Activated CD4-positive, alpha-beta T cell treated with anti-CD3 and anti-CD28 coated beads for 24 hours (primary cell): Measurements from ENCODE around the gene NRTN.
A peak's percentile ranks its signal among the peaks of the same experiment; 100 is the strongest.

Experiments
- DNase-seq, 2 donors: peaks; one replicate each; pipeline ENCODE4 v3.0.0-alpha.2; 2020; ENCODE audit warnings: low read depth in 2 of 2

NRTN gene

DNA sequence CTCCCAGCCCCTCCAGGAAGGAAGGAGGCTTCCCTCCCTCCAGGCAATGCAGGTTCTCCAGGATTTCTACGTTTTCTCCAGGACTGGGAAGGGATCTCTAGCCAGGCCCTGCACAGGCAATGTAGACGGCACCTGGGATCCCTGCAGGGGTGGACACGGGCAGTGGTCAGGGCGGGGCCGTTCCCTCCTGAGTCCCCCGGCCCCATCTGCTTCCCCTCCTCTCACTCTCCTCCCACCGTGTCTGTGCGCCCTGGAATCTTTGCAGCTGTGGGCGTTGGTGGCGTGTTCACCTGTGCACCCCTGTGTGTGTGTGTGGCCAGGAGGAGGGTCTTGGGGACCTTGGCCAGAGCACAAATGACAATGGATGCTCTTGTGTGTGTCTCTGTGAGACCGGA is 10.0 kb downstream of the NRTN start:
- no peak for DNase-seq

DNA sequence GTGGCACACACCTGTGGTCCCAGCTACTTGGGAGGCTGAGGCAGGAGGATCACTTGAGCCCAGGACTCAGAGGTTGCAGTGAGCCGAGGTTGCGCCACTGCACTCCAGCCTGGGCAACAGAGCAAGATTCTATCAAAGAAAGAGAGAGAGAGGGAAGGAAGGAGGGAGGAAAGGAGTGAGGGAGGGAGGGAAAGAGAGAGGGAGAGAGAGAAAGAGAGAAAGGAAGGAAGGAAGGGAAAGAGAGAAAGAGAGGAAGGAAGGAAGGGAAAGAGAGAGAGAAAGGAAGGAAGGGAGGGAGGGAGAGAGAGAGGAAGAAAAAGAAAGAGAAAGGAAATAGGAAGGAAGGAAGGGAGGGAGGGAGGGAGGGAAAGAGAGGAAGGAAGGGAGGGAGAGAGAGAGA is 12.4 kb downstream of the NRTN start:
- DNase-seq, result no peak

DNA sequence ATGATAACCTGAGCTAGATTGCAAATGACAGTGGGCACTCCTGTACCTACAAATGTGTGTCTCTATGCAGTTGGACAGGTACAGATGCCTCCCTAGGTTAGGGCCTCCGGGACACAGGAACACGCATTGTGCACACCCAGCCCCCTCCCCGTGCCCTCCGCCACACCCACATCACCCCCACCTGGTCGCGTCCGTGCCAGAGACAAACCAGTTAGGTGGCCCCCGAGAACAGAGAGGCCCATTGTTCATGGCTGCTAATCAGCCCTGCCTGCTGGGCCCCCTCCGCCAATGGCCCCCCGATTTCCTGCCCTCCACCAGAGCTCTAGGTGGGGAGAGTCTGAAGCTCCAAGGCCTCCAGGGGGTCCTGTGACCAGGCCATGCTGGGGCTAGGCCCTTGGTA is 13.7 kb downstream of the NRTN start:
- no peak for DNase-seq

DNA sequence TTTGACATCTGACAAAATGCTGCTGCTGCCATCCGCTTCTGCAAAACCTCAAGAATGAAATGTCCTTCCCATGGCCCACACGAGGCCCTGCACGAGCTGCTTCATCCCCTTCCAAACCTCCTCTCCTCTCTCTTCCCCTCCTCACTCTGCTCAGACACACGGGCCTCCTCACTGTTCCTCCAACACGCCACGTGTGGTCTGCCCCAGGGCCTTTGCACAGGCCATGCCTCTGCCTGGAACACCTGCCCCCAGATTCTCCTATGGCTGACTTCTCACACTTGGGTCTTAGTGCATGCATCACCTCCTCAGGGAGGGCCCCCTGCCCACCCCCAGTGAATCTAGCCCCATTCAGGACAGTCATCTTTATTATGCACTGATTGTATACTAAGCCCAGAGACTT is 15.9 kb downstream of the NRTN start:
- no peak for DNase-seq

DNA sequence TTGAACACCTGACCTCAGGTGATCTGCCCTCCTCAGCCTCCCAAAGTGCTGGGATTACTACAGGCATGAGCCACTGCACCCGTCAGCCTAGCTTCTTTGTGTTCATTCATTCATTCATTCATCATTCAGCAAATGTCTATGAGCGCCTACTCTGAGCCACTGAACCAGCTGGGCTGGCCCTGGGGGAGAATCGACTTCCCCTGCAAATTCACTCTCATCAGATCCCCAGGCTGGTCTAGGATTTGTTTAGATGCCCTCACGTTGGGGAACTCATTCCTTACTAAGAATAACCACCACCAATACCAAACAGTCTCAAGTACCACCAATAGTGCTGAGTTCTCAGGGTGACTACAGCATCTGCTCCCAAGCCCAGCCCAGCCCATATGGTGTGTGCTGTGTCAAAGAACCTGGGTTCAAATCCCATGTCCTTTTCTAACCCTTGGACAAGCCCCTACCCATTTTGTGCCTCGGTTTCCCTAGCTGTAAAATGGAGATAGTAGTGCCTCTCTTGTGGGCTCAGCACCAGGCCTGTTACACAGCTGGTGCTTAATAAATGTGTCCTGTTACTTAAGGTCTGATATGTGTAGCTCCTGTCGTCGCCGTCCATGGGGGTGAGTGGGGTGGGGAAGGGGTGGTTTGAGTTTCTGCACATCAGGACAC is 16.8 kb downstream of the NRTN start:
- DNase-seq, result no peak

DNA sequence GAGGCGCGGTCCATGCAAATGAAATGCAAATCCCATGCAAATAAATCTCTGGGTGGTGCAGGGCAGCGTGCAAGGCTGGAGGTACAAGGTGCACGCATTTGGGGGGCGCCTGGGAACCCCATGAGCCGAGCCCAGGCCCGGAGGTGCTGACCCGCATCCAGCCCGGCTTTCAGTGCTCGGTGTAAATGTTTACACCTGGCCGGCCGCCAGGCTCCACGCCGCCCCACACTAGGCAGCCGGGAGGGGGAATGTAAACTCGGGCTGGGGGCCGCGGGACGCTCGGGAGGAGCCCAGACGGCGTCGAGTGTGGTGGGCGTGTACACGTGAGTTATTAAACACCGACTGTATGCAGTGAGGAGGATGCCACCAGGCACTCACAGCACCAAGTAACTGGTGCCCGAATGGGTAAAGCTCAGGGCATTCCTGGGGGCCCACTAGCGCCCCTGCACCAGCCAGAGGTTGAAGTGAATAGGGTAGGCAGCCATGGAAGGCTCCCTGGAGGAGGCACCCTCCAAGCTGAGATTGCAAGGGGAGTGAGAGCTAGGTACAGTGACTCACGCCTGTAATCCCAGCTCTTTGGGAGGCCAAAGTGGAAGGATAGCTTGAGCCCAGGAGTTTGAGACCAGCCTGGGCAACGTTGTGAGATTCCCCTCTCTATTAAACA is 17.4 kb downstream of the NRTN start:
- no peak for DNase-seq

DNA sequence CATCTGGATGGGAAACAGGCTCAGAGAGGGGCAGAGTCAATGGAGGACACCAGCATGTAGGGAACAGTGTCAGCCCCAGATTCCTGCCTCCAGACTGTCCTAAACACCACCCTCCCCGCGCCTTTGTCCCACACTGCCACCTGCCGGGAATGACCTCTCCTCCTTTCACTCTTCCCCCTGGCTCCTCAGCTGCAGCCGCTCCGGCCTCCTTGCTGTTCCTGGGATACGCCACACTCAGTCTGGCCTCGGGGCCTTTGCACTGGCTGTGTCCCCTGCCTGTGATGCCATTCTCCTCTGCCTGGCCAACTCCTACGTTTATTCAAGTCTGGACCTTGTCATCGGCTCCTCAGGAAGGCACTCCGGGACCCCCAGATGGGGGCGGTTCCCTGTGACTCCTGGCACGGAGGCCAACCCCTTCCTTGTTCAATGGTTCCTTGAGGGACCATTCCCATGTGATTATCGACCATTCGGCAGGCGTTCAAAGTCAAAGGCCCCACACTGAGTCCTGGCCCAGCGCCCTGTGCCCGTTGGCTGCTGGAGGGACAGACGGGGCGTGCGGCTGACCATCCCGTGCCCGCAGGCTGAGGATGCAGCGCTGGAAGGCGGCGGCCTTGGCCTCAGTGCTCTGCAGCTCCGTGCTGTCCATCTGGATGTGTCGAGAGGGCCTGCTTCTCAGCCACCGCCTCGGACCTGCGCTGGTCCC is 18.9 kb downstream of the NRTN start:
- no peak for DNase-seq

DNA sequence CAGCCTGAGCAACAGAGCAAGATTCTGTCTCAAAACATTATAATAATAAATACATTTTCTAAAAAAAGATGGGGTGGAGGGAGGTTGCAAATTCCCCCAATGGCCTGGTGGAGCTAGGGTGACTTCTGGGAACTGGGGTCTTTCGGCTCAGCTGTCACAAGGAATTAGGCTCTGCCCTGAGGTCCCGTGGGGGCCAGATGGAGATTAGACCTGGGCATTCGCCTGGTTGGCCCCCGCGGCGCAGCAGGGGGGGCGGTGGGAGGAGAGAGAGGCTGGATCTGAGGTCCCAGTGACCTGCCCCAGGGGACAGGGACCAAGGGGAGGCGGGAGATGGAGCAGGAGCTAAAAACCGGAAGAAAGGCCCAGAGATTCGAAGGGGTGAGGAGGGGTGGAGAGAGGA is 19.9 kb downstream of the NRTN start:
- no peak for DNase-seq

DNA sequence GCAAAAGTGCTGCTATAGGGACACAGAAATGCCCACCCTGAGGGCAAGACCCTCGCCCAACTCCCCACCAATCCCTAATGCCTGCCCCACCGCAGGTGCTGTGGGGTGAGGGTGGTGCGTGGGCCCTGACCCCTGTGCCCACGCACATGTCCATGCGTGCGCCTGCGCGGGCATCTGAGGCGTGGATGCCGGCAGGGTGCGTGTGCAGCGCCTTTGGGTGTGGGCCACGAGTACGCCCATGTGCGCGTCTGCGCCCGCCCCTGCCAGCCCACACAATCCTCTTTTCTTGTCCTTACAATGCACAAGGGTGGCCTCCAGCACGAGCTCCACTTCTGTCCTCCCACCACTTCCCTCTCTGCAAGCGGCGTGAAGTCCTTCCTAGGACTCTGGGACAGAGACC is 20.3 kb downstream of the NRTN start:
- no peak for DNase-seq

DNA sequence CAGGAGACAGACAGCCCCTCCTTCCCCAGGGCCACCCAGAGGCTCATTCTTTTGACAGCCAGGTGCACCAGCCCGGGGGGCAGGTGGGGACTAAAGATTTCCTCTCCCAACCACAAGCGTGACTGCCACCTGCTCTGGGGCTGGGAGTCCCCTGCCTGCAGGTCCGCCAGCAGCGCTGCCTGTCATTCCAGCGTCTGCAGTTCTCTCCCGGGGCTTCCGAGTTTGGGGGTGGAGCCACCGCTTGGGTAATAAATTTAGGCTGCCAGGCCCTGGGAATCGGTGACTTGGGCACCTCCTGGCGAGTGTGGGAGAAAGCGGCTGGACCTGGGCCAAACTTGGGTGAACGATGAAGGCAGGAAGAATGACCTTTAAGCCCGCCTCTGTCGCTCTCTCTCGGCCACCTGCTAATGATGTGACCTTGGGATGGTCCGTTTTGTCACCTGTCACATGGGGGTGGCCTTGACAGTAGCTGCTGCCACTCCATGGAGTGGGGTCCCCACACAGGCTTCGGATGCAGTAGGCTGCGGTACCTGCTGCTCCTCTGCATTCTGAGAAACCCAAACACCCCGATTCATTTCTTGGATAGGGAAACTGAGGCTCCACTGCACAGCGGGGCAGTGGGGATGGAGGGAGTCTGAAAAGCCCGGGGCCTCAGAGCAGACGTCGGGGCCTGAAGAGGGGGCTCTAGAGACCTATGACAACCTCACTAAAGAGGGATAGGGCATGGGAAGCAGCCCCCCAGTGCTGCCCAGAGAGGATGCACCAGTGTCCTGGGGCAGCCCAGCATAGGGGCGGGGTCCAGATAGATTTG is 21.9 kb downstream of the NRTN start:
- DNase-seq, result no peak

DNA sequence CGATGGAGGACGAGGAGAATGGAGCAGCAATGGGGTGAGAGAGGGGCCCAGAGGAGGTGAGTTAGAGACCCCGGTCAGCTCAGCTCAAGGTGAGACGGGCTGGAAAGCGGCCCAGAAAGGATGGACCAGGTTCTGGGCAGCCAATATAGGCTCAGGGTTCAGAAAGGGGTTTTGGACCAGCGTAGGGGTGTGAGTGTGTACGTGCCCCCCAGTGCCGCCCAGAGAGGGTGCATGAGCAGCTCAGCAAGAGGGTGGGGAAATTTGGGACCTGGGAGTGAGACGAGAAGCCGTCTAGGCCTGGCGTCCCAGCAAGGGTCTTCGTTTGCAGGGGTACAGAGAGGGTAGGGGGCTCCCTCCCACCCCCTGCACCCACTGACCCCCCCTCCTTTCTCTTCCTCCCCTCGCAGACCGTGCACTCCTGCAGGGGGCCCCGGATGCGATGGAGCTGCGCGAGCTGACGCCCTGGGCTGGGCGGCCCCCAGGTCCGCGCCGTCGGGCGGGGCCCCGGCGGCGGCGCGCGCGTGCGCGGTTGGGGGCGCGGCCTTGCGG is 22.5 kb downstream of the NRTN start:
- no peak for DNase-seq

DNA sequence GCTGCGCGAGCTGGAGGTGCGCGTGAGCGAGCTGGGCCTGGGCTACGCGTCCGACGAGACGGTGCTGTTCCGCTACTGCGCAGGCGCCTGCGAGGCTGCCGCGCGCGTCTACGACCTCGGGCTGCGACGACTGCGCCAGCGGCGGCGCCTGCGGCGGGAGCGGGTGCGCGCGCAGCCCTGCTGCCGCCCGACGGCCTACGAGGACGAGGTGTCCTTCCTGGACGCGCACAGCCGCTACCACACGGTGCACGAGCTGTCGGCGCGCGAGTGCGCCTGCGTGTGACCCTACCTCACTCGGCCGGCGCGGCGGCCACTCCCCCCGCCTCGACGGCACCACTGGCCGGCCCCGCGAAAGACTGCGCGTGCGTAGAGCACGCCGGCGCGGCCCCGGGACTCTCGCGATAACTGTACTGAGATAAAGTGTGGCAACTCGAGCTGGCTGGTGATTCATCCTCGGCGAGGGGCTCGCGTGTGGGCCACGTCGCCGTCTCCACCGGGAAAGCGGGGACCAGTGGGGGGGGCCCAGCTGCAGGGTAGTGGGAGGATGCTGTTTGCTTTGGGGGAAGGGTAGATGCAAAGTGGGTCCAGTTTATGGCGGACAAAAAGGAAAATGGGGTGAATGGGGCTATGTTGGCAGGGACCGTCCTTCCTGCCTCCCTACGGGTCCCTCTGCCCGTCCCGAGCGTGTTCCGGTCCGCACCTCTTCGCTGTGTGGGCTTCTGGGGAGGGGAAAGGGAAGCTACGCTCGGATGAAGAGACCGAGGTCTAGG is 23.2 kb downstream of the NRTN start:
- peak; percentile 95 to 98 for DNase-seq

DNA sequence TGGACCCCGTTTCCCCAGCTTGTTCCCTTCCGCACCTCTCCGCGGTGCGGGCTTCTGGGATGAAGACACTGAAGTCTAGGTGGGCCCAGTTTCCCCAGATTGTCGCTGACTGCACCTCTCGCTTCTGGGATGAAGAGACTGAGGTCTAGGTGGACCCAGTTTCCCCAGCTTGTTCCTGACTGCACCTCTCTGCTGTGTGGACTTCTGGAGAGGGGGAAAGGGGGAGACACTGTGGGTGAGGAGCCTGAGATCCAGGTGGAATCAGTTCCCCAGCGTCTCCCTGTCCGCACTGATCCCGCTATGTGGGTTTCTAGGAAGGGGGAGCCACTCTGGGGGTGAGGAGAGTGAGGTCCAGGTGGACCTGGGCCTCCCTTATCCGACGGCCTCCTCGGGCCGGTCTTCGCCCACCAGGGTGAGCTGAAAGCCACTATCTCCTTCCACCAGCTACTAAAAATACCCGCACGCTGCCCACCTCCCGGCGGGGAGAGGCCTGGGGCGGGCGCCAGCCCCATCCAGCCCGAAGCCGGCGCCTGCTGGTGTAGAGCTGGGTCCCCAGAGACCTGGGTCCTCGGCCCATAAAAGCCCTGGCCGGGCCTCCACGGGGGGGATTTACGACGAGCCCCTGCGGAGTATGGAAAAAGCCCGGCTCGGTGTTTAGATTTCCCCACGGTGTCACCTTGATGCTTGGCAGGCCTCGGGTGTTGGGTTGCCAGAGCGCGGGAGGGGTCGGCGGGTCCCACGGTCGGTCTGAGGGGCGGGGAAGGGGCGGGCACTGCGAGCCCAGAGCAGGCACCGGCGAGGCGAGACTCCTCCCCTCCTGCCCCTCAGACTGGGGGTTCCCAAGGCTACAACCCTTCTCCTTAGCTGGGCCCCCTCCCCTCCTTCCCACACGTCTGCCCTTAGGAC is 24.0 kb downstream of the NRTN start:
- DNase-seq, result peak in 1 of 2 donors; percentile 22

DNA sequence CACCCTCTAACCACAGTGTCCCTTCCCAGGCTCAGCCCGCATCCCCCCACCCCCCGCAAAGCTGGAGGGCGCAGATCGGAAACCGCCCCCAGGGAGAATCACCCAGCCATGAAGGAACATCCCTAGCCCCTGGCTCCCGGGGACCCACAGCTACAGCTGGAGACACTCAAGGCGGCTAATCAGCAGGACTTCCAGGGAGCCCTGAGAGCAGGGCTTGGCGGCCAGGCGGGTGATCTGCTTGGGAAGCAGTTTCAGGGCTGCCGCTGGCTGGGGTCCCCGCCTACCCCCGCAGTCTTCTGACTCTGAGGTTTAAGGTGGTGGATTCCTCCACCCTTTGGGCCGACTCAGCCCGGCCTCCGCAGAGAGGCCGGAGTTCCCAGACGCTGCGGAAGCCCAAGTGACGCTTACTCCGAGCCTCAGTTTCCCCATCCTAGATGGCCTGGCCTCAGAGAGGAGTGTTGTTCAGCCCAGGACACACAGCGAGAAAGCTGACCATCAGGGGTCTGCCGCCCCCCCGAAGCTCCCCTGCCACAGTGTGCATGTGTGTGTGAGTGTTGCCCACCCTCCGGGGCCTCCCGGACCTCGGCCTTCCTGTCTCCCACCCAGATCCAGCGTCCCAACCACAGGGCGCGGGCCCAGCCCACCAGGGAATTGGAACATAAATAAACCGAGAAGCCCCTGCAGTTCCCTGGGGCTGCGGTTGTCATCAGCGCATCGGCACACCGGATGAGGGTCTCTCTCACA is 24.9 kb downstream of the NRTN start:
- DNase-seq, result no peak

DNA sequence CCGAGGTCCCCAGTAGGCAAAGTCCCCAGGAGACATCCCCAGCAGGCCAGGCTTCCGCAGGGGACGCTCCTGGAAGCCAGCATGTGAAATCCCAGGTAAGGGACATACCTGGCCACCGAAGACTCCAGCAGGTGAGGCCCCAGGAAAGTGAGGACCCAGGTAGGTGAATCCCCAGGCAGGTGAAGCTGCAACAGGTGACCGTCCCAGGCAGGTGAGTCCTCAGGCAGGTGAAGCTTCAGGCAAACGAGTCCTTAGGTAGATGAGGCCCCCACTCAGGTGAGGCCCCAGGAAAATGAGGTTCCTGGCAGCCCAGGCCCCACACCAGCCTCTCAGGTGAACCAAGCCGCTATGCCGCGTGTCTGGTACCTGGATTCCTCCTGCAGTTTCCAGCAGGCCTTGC is 26.3 kb downstream of the NRTN start:
- no peak for DNase-seq

DNA sequence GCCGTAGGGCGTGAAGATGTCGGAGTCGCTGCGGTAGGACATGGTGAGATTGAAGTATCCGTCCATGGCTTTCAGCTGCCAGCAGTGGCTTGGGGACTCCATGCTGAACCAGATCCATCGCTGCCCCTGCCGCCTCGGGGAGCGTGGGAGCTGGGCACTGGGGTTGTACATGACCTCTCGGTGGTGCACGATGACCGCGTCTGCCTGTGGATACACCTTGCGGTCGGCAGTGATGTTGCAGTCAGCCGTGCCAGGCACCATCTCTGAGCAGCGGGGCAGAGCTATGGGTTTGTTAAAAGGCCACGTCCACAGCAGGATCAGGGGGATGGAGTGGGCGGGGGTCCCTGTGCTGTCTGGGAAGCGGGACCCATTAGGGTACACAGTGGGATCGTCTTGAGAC is 27.2 kb downstream of the NRTN start:
- no peak for DNase-seq

DNA sequence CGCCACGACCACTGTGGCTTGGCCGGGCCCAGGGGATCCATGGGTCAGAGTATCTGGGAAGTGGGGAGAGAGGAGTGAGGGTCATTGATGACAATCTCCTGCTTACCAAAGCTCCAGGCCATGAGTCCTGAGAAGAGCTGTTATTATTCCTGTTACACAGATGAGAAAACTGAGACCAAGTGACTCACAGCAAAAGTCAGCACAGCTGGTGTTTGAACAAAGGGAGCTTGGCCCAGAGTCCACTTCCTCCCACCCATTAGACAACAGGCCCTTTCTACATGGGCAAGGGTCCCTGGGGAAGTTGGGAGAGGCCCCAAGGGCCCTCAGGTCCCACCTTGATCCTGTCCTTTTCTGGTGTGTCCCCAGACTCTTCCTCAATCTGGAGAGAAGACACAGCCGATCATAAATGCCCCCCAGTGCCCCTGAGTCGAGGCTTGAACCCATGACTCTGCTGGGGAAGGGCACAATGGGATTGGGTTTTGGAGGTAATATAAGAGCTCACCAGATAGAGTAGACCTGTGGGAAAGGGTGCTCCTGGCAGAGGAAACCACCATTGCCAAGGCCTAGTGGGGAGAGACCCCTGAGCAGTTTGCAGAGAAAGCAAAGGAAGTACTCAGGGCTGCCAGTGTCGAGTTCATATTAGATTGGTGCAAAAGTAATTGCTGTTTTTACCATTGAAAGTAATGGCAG is 27.8 kb downstream of the NRTN start:
- no peak for DNase-seq

DNA sequence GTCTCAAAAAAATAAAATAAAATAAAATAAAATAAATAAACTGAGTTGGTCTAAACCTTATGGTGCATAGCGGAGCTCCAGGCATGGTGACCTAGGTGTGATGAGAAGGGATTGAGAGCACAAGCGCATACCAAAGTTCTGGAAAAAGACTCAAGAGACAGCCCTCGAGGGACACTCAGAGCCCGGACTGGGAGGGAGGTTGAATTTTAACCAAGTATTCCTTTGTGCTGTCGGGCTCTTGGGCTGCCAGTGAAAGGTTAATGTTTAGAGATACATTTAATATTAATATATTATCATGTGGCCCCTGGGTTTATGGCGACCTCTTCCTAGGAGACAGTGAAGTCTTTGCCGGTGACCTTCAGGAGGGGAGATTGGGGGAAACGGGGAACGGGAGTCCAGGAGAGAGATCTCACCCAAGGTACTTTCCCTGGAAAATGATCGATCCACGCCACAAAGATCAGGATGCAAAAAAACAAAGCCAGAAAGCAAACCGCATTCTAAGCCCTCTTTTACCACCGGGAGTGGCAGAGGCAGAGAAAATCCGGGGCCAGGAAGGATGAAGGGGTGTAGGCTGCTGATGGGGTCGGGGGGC is 33.0 kb downstream of the NRTN start:
- DNase-seq, result no peak
